ENCODE results near the gene LRRN2. TPM values are rescaled to one million over a fixed set of nuclear protein-coding genes. Genes with fewer than 3 reads are reported as not detected.

LRRN2 gene
- total and polyA plus RNA-seq, 2 experiments from 2014 or later: 0.74 to 2.6 TPM

GRCh38 chr1:204584699-204585372 is 100.7 kb downstream of the LRRN2 start:
- Histone ChIP-seq H3K27ac (ENCODE audit: low read depth) (no peak overlapping the region), H3K4me1 (ENCODE audit: insufficient read depth) (peaks cover 24% of the 10 kb centered on the region), H3K27me3 (ENCODE audit: insufficient read depth) (no peaks in the 10 kb centered on the region), H4K20me1 (replicated peaks; ENCODE audit: insufficient read depth) (no peaks in the 10 kb centered on the region), H3K79me2 (replicated peaks; ENCODE audit: insufficient read depth) (no peaks in the 10 kb centered on the region), H3K36me3 (ENCODE audit: insufficient read depth) (no peaks in the 10 kb centered on the region), H3K4me3 (no peak overlapping the region), H2AFZ (peak overlapping the region; percentile 93), H3K9me2 (ENCODE audit: insufficient read depth) (peaks cover 6% of the 10 kb centered on the region), H3K4me2 (no peak overlapping the region), H3F3A (replicated peaks; ENCODE audit: low read depth) (0 out of 2 replicates have a peak, but pooled peaks cover 3% of the 10 kb centered on the region)
- TF ChIP-seq POLR2AphosphoS5 (IDR thresholded peaks at IDR 0.05; ENCODE audit: low read depth): no peak
- TF ChIP-seq EZH2phosphoT487 (IDR thresholded peaks at IDR 0.05; ENCODE audit: unreplicated experiment): no peak
- TF ChIP-seq EZH2 (IDR thresholded peaks at IDR 0.05; ENCODE audit: low read depth, unreplicated experiment): no peak
- TF ChIP-seq ZNF331 (CRISPR knock-in tag; IDR thresholded peaks at IDR 0.05; ENCODE audit: low read depth): no peak
- no peak for TF ChIP-seq CREB1 (CRISPR knock-in tag; IDR thresholded peaks at IDR 0.05; ENCODE audit: low read depth)
- peak; percentile 73 for ATAC-seq
- H3K27me3 Mint-ChIP-seq (ENCODE audit: insufficient read depth, low read depth, poor library complexity): peaks cover 12% of the 10 kb centered on the region
- H3K4me1 Mint-ChIP-seq: peaks cover 32% of the 10 kb centered on the region
- no peaks in the 10 kb centered on the region; the same call in 2 of the 3 replicates for H3K36me3 Mint-ChIP-seq (ENCODE audit: low read depth)
- no peaks in the 10 kb centered on the region; the same call in 2 of the 3 replicates for H3K9me3 Mint-ChIP-seq
- H3K4me3 Mint-ChIP-seq: no peak overlapping the region
- no peak overlapping the region for H3K27ac Mint-ChIP-seq
- peak; percentile 59 for DNase-seq (ENCODE audit: low spot score)

DNA sequence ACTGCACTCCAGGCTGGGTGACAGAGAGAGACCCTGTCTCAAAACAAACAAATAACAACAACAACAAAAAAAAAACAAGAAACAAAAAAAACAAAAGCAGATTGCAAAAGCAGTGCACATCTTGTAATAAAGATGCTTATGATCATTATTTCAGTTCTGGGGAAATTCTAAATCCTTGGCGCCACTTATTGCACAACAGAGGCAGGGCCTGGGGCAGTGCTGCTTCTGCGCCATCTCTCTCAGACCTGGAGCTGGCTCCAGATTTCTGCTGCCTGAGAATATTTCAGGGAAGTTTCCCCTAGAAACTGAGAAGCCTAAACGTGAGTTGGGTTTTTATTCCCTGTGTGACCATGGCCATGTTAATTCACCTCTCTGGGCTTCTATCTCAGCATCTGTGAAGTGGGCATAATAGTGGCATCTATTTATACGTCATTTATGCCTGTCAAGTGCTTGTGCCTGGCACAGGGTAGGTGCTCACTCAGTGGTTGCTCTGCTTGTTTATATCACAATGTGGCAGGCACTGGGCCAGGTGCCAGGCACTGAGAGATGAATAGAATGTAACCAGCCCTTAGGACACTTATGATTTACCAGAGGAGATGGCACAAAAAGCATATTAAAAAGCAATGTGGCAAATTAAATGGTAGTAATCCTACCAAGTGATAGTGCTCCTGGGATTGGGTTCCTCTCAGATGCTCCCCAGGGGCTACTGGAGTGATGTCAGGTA is 101.5 kb downstream of the LRRN2 start:
- H3K36me3 ChIP-seq (ENCODE audit: insufficient read depth): no peaks in the 10 kb centered on the region
- H3F3A ChIP-seq (replicated peaks; ENCODE audit: low read depth): 0 out of 2 replicates have a peak, but pooled peaks cover 8% of the 10 kb centered on the region
- Mint-ChIP-seq H3K4me3 (no peak overlapping the region), H3K36me3 (ENCODE audit: low read depth) (no peaks in the 10 kb centered on the region; the same call in 2 of the 3 replicates), H3K27me3 (ENCODE audit: insufficient read depth, low read depth, poor library complexity) (peaks cover 10% of the 10 kb centered on the region), H3K4me1 (peaks cover 32% of the 10 kb centered on the region), H3K9me3 (no peaks in the 10 kb centered on the region; the same call in 2 of the 3 replicates), H3K27ac (no peak overlapping the region)
- H3K4me2 ChIP-seq: no peak overlapping the region
- peaks cover 3% of the 10 kb centered on the region for H3K9me2 ChIP-seq (ENCODE audit: insufficient read depth)
- ATAC-seq (no peak), DNase-seq (ENCODE audit: low spot score) (no peak)
- no peaks in the 10 kb centered on the region for H3K27me3 ChIP-seq (ENCODE audit: insufficient read depth)
- no peak overlapping the region for H3K4me3 ChIP-seq
- H3K27ac ChIP-seq (ENCODE audit: low read depth): no peak overlapping the region
- H4K20me1 ChIP-seq (replicated peaks; ENCODE audit: insufficient read depth): no peaks in the 10 kb centered on the region
- no peaks in the 10 kb centered on the region for H3K79me2 ChIP-seq (replicated peaks; ENCODE audit: insufficient read depth)
- no peak overlapping the region for H2AFZ ChIP-seq
- H3K4me1 ChIP-seq (ENCODE audit: insufficient read depth): peaks cover 28% of the 10 kb centered on the region
- TF ChIP-seq ZNF331 (CRISPR knock-in tag; IDR thresholded peaks at IDR 0.05; ENCODE audit: low read depth): no peak
- TF ChIP-seq JUNB (IDR thresholded peaks at IDR 0.05; ENCODE audit: unreplicated experiment): no peak
- no peak for TF ChIP-seq CREB1 (CRISPR knock-in tag; IDR thresholded peaks at IDR 0.05; ENCODE audit: low read depth)
- TF ChIP-seq ZNF114 (CRISPR knock-in tag; IDR thresholded peaks at IDR 0.05): no peak
- TF ChIP-seq EZH2phosphoT487 (IDR thresholded peaks at IDR 0.05; ENCODE audit: unreplicated experiment): no peak
- no peak for TF ChIP-seq POLR2AphosphoS5 (IDR thresholded peaks at IDR 0.05; ENCODE audit: low read depth)
- no peak for TF ChIP-seq CTCF (conservative IDR thresholded peaks at IDR 0.05; ENCODE audit: low read depth in 2 of 2)
- no peak for TF ChIP-seq ZNF462 (CRISPR knock-in tag; IDR thresholded peaks at IDR 0.05)
- TF ChIP-seq STAT1 (IDR thresholded peaks at IDR 0.05; ENCODE audit: unreplicated experiment): no peak
- TF ChIP-seq EZH2 (IDR thresholded peaks at IDR 0.05; ENCODE audit: low read depth, unreplicated experiment): no peak

Measured in GM23338 (cell line).